Stimulated activated CD4-positive, alpha-beta T cell treated with anti-CD3 and anti-CD28 coated beads, Interleukin-1b, Interleukin-23, amount 100 ng/mL, for 1 hour (primary cell): ENCODE data around the gene CIAPIN1.

Experiments
- DNase-seq, 2 donors: peaks; one replicate each; pipeline ENCODE4 v3.0.0-alpha.2; 2020; ENCODE audit warnings: low read depth in 2 of 2

Gene CIAPIN1

DNA sequence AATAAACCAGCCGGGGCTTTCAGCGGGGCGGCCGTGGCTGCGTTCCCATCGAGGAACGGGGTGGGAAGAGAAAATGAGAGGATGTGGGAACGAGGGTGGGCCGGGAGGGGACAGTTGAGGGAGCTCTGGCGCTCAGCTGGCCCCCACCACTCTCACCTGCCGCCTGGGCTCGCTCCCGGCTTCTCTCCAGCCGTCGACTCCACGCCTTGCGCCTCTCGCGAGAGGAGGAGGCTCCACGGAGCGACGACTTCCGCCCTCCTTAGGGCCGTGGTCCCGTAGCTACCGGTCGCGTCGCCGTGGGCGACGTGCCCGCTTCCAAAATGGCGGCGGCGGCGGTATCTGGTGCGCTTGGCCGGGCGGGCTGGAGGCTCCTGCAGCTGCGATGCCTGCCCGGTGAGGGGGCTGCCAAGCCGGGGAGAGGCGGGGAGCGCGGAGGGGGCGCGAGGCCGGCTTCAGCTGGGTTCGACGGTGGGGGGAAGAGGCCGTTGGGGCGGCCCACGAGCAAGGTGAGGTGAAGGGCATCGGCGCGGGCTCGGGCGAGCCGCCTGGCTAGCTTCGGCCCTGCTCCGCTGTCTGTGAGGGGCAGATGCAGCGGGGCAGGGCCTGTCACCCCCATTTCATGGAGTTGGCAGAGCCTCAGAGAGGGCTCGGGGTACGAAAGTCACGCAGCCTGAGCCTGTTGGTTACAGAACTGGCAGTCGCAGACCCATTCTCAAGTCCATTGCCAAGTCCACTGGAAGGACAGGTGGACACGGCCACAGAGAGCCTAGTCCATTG lies at the start of gene CIAPIN1, which contains the start of gene COQ9:
Gene CIAPIN1, minus strand, starts transcription at position 200 of the 777 bp plus-strand sequence. CDS start 6,457 bp downstream, outside the sequence.
Gene COQ9, plus strand, starts transcription at position 294 of the 777 bp plus-strand sequence. Its CDS starts 27 bp downstream, at position 321.
- DNase-seq = peak; percentile 81 to 82

DNA sequence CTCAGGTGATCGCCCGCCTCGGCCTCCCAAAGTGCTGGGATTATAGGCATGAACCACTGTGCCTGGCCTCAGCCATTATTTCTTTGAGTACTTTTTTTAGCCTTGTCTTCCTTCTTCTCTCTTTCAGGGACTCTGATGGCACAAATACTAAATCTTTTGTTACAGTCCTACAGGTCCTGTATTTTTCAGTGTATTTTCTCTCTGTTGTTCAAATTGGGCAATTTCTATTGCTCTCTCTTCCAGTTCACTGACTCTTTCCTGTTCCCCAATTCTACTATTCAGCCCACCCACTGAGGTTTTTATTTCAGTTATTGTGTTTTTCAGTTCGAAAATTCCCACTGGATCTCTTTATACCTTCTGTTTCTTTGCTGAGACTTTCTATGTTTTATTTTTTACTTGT lies 46.6 kb upstream of the CIAPIN1 start:
- DNase-seq = no peak

DNA sequence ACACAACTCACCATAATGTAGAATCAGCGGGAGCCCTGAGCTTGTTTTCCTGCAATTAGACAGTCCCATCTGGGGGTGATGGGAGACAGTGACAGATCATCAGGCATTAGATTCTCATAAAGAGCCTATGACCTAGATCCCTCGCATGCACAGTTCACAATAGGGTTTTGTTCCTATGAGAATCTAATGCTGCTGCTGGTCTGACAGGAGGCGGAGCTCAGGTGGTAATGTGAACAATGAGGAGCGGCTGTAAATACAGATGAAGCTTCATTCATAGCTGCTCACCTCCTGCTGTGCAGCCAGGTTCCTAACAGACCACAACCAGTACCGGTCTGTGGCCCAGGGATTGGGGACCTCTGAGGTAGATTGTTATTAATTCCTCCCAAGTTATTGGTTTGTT lies 42.0 kb upstream of the CIAPIN1 start:
- DNase-seq = no peak

DNA sequence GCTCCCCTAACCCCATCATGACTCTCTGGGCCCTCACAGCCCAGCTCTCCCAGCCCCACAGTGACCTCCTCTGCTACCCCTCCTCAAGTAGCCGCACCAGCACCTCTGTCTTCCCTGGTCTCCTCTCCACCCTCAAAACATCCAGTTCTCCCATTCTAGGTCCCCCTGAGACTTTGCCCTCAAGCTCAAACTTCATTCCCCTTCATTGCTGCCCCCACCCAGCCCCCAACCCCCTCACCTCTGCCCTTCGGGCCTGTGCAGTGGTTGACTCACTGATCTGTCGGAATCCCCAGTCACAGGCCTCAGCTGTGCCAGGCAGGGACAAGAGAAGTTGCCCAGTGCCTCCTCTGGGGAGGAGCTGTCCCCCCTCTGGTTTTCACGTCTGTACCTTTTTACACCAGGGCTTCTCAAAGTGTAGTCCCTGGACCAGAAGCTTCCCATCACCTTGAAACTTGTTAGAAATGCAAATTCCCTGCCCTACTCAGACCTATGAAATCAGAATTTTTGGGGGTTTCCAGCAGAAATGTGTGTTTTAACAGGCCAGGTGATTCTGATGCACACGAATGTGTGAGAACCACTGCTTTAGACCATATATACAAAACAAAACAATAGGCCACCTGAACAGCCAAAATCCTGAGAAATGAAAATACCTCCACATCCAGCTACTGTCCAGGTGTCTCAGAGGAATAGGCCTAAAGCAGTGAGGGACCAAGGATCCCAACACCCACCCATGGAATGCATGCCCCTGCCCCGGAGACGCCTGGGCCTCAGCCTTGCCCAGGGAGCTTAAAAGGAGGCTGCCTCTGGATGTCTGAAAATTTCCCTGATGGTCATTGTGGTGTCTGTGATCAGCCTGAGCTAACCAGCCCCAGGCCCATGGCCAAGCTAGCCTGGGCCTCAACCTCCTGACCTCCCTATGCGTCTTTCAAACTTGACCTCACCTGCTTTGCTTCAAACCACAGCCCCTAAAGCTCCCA lies 40.0 kb upstream of the CIAPIN1 start:
- no peak for DNase-seq

DNA sequence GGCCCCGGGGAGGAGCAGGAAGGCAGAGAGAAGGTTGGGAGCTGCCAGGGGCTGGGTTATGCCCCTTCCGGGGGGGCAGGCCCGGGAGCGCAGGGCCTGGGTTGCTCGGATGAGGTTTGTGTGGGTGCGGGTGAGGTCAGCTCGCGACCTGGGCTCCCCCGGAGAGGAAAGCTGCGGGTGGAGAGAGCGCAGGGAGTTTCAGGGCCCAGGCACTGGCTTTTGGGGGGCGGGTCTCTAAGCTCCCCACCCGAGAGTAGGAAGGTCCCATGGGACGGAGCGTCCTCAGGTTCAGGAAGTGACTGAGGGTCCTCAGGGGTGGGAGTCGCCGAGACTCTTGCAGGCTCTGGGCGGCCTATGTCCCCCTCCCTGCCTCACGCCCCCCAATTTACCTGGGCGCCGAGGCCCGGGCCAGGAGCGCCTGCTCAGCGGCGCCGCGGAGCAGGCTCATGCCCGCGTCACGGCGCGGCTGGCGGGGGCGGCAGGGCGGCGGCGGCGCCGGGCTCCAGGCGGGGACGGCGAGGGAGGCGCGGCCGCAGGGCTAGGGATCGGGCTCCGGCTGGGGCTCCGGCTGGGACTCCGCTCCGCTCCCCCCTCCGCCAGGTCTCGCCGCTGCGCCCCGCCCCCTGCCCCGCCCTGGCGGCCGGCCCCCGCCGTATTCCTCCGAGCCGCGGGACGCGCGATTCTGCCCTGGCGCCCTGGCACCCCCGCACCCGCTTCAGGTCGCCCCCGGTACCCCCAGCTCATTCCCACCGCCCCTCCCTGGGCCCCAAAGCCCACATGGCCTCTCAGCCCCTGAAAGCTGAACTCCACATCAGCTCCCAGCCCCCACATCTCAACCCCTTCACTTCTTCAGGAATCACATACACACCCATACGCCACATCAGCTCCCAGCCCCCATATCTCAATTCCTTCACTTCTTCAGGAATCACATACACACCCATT lies 39.0 kb upstream of the CIAPIN1 start, which contains the start of gene DOK4:
Gene DOK4, minus strand, starts transcription at position 578 of the 942 bp plus-strand sequence. CDS start 6,986 bp downstream, outside the sequence.
- peak; percentile 50 to 79 for DNase-seq

DNA sequence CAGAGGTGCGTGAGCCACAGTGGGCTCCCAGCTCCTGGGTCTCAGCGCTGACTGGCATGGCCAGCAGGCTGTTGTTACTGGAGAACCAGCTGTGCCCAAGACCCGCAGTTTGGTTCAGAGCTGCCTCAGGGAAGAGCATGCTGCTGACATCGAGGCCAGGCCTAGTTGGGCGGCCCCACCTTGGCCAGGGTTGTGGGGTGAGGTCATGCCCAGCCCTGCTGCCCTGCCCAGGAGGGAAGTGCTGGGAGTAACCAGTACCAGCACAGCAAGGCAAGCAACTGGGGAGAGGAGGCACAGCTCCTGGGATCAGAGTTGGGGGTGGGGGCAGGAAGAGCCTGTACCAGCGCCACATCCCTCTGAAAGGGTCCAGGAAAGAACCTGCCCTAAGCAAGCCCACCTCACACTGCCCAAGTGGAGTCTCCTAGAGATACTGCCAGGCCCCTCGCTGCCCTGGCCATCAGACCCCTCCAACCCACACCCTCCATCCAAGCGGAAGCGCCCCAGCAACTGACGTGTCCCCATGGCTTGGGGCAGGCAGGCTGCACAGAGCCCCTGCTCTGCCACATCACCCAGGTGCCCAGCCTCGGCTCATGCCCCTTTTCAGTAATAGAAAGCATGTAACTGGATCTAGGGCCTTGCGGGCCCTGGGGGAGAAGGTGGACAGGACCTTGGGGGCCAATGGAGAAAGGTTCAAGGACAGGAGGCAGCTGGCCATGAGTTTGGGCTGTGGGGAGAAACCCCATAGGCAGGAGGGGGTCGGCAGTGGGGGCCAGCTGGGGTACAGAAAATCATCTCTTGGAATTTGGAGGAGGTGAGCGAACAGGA lies 38.1 kb upstream of the CIAPIN1 start:
- no peak for DNase-seq

DNA sequence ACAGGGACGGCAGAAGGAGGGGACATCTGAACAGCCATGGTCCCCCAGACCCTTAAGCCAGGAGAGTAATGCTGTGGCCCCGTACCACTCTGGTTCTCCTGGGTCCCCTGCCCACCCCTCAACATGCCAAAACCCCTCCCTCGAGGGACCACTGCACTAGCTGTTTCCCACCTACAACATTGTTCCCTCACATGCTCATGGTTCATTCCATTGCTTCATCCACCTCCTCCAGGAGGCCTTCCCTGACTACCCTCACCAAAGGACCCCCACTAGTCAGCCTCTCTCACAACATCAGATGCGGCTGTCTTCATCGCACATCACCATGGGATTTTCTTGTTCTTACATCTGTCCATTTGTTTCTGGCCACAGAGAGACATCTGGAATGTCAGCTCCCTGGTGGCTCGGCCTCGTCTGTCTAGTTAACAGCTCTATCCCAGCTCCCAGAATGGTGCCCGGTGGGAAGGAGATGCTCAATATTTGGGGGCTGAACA lies 37.4 kb upstream of the CIAPIN1 start:
- no peak for DNase-seq

DNA sequence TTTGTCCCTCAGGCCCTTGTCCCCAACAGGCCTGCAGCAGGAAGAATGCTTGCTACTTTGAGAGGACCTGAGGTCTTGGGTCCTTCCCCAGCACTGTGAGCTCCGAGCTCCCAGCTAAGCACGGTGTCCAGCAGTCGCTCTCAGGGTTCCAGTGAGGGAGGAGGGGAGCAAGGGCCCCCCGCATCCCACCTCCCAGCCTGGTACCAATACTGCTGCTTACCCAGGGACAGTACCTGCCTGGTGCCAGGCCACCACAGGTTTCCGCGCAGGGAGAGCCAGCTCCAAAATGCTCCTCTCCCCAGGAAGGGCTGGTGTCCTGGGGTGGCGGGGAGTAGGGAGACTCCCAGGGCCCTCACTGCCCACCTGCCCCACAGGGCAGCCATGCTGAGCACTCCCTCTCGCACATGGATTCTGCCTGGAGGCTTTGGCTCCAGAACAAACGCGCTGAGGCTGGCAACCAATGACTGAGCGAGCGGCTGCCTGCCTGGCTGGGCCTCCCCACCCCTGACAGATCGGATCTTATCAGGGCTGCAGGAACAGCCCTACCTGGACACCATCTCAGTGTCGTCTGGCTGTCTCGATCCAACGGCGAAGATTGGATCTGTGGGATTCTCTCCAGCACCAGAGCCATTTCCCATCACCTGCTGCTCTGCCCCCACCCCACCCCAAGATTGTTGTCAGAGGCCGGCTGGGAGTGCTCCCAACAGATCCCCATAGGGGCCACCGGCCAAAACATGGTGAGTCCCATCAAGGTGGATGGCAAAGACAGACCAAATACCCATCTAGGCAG lies 36.7 kb upstream of the CIAPIN1 start:
- no peak for DNase-seq

DNA sequence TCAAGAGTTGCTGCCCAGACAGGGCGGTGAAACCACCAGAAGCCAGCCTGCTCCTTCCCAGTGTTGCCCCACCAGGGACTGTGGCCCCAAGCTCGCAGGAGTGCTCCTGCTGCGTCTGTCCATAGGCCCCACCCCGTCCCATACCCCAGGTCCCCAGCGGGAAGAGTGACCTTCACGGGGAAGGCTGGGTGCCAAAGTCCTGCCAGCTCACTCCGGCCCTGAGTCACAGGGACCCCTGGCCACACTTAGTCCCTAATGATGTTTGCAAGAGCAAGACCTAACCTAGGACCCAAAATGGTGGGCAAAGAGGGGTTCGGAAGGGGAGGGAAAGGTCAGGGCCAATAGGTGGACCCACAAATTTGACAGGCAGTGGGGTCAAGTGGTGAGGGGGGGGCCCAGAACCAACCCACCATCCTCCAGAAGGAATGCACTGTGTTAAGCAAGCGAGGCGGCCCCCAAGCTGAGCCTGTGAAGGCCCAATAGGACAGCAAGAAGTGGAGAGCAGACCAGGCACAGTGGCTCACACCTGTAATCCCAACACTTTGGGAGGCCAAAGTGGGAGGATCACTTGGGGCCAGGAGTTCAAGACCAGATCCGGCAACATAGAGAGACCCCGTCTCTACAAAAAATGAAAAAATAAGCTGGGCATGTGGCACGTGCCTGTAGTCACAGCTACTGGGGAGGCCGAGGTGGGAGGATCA lies 35.8 kb upstream of the CIAPIN1 start:
- DNase-seq = no peak

DNA sequence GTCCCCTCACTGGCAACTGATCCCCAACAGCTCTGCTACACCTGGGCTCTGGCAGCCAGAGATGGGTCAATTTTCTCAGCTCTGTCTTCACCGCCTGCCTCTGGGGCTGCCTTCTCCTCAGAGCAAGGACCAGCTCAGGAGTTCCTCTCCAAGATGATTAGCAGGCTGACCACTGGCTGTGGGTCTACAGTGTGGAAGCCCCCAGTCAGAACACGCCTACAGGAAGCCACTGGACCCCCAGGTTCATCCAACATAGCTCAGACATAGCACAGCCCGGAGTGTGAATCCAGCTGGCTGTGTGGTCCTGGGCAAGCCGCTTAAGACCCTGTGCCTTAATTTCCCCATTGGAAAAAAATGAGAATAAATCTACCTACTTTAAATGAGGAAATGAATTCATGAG lies 34.2 kb upstream of the CIAPIN1 start:
- no peak for DNase-seq

DNA sequence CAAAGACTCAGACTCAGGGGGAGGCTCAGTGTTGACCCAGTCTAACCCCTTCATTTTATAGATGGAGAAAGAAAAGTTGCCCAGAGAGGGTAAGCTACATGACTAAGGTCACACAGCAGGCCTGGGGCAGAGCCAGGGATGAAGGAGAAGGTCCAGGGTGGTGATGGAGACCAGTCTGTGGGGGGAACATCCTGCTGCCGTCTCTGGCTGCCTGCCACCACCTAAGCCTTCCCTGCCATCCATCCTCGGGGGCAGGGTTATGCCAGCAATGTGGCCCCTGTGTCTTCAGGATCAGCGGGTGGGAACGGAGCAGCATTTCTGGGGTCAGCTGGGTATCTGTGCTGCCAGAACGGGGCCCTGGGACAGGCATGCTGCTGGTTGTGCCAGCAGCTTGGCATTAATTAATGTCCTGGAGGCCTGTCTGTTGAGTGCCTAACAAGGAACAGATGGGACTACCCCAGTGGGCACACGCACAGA lies 33.6 kb upstream of the CIAPIN1 start:
- DNase-seq = no peak

DNA sequence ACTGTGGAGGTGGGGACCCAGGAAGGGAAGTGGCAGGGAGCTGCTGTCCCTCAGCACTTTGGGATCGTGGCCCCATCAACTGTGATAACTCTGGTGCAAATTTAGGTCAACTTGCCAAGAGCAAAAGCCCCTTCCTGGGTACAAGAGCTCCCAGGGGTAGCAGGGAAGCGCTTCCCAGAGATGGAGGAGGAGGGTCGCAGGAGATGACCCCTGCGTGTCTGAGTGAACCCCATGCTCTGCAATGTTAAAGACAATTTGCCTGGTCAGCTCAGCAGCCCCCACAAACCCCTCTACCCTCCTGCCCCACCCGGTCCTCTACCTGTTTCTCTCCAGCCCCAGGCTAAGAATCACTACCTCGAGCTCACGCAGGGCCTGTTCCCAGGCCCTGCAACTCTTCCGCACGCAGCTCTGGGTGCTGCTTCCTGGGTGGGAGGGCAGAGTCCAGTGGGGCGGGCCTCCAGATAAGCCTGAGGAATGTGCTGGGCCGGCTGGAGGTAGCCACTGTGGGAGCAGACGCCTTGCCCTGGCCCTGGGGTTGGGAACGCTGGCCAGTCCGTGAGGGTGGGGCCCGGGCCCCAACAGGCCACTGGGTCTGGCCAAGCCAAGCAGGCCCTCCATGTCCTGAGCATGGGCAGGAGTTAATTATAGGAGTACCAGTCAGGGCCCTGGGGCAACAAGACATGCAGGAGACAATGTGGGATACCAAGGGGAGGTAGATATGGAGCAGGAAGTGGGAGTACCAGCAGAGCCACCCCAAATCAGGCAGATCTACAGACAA lies 33.0 kb upstream of the CIAPIN1 start:
- no peak for DNase-seq

DNA sequence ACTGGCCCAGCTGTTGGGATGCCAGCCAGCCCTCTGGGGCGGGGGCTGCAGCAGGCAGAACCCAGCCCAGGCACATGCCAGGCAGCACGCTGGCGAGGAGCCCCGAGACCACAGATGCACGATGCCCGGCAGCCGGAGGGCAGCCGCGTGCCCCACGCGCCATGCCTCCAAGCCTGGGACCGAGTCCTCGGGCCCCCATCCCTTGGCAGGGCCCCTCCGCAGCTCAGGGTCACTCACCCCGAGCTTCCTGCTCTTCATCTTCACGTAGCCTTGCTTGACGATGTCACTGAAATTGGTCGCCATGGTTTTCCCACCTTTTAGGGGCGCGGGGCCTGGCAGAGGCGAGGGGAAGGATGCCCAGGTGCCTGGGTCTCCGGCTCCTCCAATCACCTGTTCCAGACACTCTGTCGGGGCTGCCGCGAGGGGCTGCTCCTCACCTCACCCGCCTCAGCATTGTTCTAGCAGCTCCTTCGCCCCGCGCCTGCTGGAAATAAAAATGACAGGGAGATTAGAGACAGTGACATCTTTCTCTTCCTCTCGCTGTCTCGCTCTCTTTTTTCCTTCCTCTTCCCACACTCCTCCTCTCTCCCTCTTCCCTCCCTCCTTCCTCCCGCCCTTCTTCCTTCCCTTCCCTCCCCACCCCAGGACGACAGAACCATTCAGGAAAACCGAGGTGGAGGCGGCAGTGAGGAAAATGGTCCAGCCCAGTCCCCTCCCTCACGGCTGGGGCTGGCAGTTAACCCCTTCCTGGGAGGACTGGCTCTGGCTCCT lies 32.2 kb upstream of the CIAPIN1 start:
- DNase-seq = no peak

DNA sequence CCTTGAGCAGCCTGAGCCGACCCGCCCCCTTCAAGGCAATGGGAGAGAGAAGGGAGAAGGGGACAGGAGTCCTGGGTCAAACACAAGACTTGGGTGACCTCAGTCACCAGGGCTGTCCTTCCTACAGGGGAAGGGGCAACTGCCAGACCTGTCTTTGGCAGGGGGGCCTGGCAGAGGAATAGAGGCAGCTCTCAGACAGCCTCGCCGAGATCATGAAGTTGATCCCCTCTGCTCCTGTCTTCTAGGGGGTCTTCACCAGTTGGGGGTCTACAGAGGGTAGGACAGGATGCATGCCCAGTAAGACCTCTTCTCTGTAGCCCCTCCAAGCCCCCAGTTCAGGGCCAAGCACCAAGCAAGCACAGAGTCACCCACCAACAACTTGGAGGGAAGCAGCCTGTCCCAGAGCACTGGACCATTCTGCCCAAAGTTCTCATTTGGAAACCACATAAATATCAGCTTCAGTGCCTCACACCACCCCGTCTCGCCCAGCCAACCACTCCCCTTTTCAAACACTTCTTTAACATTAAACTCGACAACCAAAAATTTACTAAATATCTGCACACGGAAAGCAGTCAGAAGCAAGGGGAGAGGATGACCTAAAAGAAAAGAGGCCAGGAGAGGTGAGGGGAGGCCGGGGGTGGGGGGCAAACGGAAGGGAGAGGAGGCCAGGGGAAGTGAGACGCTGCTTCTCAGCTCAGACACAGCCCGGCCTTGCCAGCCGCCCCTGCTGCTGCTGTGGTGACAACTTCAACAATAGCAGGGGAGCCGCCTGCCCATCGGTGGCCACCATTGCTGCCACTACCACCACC lies 31.4 kb upstream of the CIAPIN1 start:
- no peak for DNase-seq

DNA sequence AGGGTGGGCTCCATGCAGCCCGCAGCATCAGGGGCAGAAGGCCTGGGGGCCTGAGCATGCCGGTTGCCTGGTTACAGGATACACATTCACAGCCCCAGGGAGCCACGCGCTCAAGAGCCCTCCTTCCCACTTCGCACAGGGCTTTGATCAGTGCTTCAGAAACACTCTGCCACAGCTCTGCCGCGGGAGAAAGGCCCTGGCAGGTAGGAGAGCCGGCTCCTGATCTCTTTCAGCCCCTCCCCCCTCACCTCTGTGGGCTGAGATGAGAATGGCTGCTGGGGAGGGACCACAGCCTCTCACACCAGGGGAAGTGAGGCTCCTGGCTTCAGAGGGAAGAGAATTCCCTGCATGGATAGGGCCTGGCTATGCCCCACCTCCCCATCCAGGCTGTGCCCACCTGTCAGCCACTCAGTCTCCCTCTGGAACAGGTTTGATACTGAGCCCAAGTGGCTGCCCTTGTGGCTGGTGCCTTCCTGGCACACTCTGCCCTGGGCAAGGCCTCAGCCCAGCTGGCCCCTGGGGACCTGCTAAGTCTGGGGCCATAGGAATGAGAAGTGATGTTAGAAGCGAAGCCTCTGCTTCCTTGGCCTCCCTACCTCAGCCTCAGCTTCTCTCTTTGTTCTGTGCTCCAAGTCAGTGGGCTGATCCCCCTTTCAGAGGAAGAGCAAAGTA lies 30.5 kb upstream of the CIAPIN1 start:
- no peak for DNase-seq
